Measurements from ENCODE around the gene RBM6. TPM values are rescaled to one million over a fixed set of nuclear protein-coding genes. Genes with fewer than 3 reads are reported as not detected.
A peak's percentile ranks its signal among the peaks of the same experiment; 100 is the strongest.

RBM6 gene
- polyA plus RNA-seq, 1 of the 3 experiments (the other 2 are of a cell fraction) = 67.4 TPM

GRCh38 chr3:49972656-49973055, 32.7 kb downstream of the RBM6 start:
- H3K4me2 ChIP-seq = no peak overlapping the region
- POLR2A ChIA-PET = no interaction called here
- CTCF ChIA-PET = no interaction called here

GRCh38 chr3:49976942-49977341, 37.0 kb downstream of the RBM6 start:
- H3K36me3 ChIP-seq (replicated peaks in 1 of 2; ENCODE audit: control insufficient read depth in 1 of 2, insufficient read depth in 2 of 2, low read length in 1 of 2) = peaks cover 35 to 41% of the 10 kb centered on the region in 2 experiments
- H3K27me3 ChIP-seq (ENCODE audit: insufficient read depth) = no peaks in the 10 kb centered on the region
- H3K27ac ChIP-seq (ENCODE audit: low read depth in 2 of 2, low read length in 1 of 2) = no peak overlapping the region
- ChIA-PET CTCF (interaction anchor here (0.5 to 1.0 kb wide), 4 partner anchors 21 to 1366 kb away, joined by 3 to 5 read pairs (median 3); no protein-coding TSS in a partner anchor), POLR2A (no interaction called here)
- peaks cover 7% of the 10 kb centered on the region; the same call in 1 of the 2 replicates for H4K20me1 ChIP-seq (ENCODE audit: insufficient read depth)
- peaks cover 52% of the 10 kb centered on the region for H3K79me2 ChIP-seq (ENCODE audit: insufficient read depth)
- H2AFZ ChIP-seq (ENCODE audit: low read depth) = no peak overlapping the region
- H3K9me3 ChIP-seq = no peaks in the 10 kb centered on the region
- WGBS (ENCODE audit: low lambda C conversion rate) = 94% methylated on average over 2 of the region's 2 CpGs
- TF ChIP-seq IRF3 (IDR thresholded peaks at IDR 0.05; ENCODE audit: low read depth, low read length) (no peak), PBX3 (IDR thresholded peaks at IDR 0.05) (no peak), YY1 (IDR thresholded peaks at IDR 0.05; ENCODE audit: low read depth) (no peak), USF2 (IDR thresholded peaks at IDR 0.05; ENCODE audit: borderline replicate concordance, low read depth, low read length) (no peak), TAF1 (IDR thresholded peaks at IDR 0.05; ENCODE audit: borderline replicate concordance, low read depth, low read length) (no peak), USF1 (IDR thresholded peaks at IDR 0.05; ENCODE audit: borderline replicate concordance, low read depth) (no peak), RAD21 (IDR thresholded peaks at IDR 0.05; ENCODE audit: low read length) (no peak), TEAD4 (IDR thresholded peaks at IDR 0.05; ENCODE audit: borderline replicate concordance, insufficient read depth) (no peak), SIN3A (IDR thresholded peaks at IDR 0.05; ENCODE audit: borderline replicate concordance, low read depth, low read length) (no peak)
- H3K4me1 ChIP-seq (ENCODE audit: control insufficient read depth in 1 of 2, insufficient read depth in 2 of 2, low read depth in 1 of 2, low read length in 1 of 2) = no peaks in the 10 kb centered on the region
- no peaks in the 10 kb centered on the region for H3F3A ChIP-seq (replicated peaks; ENCODE audit: insufficient read depth)
- no peak for DNase-seq
- H3K4me2 ChIP-seq = no peak overlapping the region
- H3K9ac ChIP-seq = no peak overlapping the region
- no peak overlapping the region for H3K4me3 ChIP-seq (ENCODE audit: low read depth in 2 of 2, low read length in 1 of 2)
- H3K9me2 ChIP-seq = no peaks in the 10 kb centered on the region

More at GRCh38 chr3:49972656-49973055, 32.7 kb downstream of the RBM6 start:
- H4K20me1 ChIP-seq (ENCODE audit: insufficient read depth) = no peaks in the 10 kb centered on the region
- no peaks in the 10 kb centered on the region for H3K9me3 ChIP-seq
- 92% methylated on average over 10 of the region's 10 CpGs for WGBS (ENCODE audit: low lambda C conversion rate)
- H3K4me1 ChIP-seq (ENCODE audit: control insufficient read depth in 1 of 2, insufficient read depth in 2 of 2, low read depth in 1 of 2, low read length in 1 of 2) = no peaks in the 10 kb centered on the region
- H3K79me2 ChIP-seq (ENCODE audit: insufficient read depth) = peaks cover 45% of the 10 kb centered on the region
- TF ChIP-seq TEAD4 (IDR thresholded peaks at IDR 0.05; ENCODE audit: borderline replicate concordance, insufficient read depth) (no peak), EZH2phosphoT487 (IDR thresholded peaks at IDR 0.05; ENCODE audit: borderline replicate concordance, low read depth) (no peak), FOSL2 (IDR thresholded peaks at IDR 0.05; ENCODE audit: borderline replicate concordance, low read depth) (no peak), USF1 (IDR thresholded peaks at IDR 0.05; ENCODE audit: borderline replicate concordance, low read depth) (no peak), GATA2 (CRISPR knock-in tag; IDR thresholded peaks at IDR 0.05) (no peak), FOXJ3 (CRISPR knock-in tag; IDR thresholded peaks at IDR 0.05) (no peak), MXI1 (IDR thresholded peaks at IDR 0.05; ENCODE audit: low read depth, low read length) (no peak), SIN3A (IDR thresholded peaks at IDR 0.05; ENCODE audit: borderline replicate concordance, low read depth, low read length) (no peak)
- DNase-seq = no peak
- H3K9ac ChIP-seq = no peak overlapping the region
- no peak overlapping the region for H3K4me3 ChIP-seq (ENCODE audit: low read depth in 2 of 2, low read length in 1 of 2)
- H3K27me3 ChIP-seq (ENCODE audit: insufficient read depth) = no peaks in the 10 kb centered on the region
- H3F3A ChIP-seq (replicated peaks; ENCODE audit: insufficient read depth) = no peaks in the 10 kb centered on the region
- peak overlapping the region in 1 of 2 experiments; percentile 33; a peak in 2 of 4 replicates for H3K27ac ChIP-seq (ENCODE audit: low read depth in 2 of 2, low read length in 1 of 2)
- H2AFZ ChIP-seq (ENCODE audit: low read depth) = no peak overlapping the region
- peaks cover 29 to 31% of the 10 kb centered on the region in 2 experiments for H3K36me3 ChIP-seq (replicated peaks in 1 of 2; ENCODE audit: control insufficient read depth in 1 of 2, insufficient read depth in 2 of 2, low read length in 1 of 2)
- no peaks in the 10 kb centered on the region for H3K9me2 ChIP-seq
